HL-60/S4 treated with retinoic acid at 250 ng/mL for 4 days and 3 days (cell line): ENCODE results near the gene FAM131C.
"Not testable (repeated sequence)": the region's sequence is repeated elsewhere in the genome, so short reads cannot be mapped to it uniquely, and the experiment has no call there.

Source experiments
- in situ Hi-C: fragments of 300-500 bp; cut with MboI; formaldehyde crosslinking; loops from 2 replicates; pipeline ENCODE4 v1.7.0; 2022; ENCODE audit warnings: low sequenced_read_pairs

The FAM131C gene

DNA sequence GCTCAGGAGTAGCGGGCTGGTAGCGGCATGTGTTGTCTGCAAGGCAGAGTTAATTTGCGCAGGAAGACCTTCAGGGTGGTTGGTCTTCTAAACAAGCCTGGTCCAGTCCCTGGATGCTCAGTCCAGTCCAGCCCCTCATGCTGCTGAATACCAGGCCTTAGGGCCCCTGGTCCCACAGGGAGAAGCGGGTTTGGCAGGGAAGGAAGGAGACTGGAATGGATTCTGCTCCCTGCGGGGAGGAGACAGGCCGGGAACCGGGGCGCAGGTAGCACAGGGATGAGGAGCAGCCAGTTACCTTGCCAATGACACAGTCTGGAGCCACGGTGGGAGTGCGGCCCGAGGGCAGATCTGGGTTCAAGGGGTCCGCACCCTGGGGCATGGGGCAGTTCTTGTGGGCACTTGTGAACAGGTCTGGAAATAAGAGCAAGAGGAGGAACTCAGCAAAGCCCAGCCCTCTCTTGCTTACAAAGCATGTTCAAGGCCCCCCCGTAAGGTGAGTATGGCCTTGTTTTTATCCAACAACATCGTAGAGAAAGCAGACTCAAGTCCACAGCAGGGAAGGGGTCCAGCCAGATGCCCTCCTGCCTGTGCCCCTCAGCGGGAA, 10.1 kb downstream of the FAM131C start:
- in situ Hi-C loops, result no loop called here

DNA sequence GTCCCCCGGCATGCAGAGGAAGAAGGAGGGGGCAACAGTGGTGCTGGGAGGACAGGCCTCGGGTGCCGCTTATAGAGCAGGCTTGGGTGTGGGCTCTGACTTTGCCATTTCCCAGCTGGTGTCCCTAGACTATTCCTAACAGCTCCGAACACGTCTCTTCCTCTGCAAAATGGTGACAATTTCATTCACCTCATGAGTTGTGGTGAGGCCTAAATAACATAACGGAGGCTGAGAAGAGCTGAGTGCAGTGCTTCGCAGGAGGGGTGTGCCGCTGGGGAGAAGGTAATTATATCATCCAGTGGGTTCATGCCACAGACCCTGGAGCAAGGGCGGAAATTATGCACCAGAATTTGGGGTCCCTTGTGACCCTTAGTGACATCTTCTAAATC, 10.8 kb downstream of the FAM131C start:
- in situ Hi-C loops, result not testable (repeated sequence)

DNA sequence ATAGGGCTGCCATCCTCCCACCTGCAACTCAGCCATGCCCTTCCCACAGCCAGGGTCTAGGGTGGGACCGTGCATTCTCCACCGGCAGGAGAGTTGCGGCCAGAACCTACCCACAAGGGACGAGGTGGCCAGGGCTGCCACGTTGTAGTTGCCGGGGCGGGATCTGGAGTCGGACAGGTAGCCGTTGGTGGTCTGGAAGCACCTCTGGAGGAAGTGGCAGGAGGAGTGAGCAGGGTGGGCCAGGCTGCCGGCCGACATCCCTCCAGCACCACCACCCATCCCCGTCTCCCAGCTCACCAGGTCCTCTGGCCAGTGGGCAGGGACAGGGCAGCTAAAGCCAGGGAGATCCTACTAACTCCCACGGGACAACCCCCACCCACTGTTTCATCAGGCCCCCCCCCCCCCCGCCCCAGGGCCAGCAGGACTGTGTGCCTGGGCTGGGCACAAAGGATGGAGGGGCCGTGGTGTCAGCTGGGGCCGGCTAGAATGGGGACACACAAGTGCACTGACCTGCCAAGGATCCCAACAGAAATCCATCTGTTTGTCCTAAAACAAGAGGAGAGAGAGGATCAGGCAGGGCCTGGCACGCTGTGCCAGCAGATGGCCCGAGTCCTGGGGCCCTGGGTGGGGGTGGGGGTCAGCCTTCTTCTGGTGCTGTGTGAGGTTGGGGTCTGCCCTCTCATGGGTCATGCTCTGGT, 11.3 kb downstream of the FAM131C start:
- in situ Hi-C loops, result not testable (repeated sequence)

DNA sequence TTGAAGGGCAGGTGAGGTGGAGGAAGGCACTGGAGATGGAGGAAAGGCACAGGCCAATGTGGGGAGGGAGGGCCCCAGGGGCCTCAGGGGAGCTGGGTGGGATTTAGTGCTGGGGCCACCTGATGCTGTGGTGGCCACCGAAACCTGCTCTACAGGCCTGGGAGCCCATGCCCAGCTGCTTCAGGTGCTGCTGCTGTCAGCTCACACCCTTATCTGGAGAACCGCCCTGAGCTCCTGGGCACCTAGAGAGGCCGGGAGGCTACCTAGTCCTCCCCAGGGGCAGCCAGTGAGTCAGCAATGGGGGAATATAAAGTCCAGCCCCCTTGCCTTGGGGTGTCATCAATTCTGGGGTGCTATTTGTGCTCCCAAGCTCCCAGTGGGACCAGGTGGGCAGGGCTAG, 12.2 kb downstream of the FAM131C start:
- in situ Hi-C loops, result no loop called here

DNA sequence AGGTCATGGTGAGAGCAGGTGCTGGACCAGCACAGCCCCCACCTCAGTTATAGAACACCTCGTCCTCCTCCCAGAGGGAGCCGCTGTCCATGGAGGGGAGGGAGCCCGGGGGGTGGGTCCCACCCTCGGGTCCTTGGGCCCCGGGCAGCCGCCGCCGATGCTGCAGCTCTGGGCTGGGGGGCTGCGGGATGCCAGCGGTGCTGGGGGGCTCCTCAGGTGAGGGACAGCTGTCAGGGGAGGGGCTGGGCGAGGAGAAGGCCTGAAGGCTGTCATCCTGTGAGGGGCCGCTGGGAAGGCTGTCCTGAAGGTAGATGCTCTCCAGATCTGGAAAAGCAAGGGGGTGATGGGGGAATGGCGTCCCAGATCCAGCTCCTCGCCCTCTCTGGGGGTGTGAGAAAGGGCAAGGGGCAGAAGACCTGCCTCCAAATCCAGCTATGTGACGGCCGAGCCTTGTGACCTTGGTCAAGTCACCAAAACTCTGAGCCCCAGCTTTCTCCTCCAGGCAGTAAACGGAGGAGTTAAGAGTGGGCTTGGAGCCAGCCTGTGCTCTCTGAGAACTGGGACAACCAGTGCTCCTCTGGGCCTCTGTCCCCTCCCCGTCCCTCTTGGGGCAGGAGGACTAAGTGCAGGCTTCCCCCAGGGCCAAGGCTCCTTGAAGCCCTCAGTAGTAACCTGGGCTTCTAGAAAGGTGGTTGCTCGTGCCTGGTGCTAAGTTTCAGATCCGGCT, 14.9 kb downstream of the FAM131C start:
- in situ Hi-C loops, result not testable (repeated sequence)

DNA sequence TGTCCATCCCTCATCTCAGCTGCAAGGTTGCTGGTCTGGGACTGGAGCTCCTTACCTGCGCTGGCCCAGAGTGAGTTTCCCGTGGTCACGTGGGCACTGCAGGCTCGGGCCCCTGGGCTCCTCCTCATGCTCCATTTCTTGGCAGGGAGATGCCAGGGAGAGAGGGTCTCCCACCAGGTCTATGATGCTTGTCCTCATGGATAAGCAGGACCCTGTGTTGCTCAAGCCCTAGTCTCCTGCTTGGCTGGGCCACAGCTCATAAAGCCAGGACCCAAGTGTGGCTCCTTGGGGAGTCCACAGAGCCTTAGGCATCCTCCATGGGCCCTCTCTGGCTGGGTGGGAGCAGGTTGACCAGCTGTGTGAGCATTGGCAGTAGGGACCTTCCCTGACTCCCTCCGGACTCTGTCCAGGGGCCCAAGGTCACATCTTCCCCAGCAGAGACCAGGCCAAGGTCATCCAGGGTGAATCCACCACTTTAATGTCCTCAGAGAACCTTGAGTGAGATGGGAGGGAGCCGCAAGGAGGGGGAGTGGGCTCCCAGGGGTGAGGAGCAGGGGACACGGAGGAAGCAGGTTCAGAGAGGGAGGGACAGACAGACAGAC, 16.0 kb downstream of the FAM131C start:
- in situ Hi-C loops, result not testable (repeated sequence)

DNA sequence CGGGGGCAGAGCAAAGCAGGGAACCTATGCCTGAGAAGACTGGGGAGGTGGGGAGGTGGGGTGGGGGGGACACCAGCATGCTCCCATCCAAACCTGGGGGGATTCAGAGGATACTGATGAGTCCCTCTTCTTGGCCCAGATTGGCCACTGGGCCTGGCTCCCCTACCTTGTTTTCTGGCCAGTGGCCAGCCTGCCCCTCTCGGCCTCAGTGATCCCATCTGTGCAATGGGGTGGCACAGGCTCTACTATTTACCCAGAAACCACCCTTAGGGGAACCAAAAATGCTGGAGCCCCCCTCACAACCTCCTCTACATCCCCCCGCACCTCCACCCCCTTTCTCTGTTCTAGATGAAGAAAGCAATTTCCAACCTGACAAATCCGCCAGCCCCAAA, 16.9 kb downstream of the FAM131C start:
- in situ Hi-C loops, result not testable (repeated sequence)

DNA sequence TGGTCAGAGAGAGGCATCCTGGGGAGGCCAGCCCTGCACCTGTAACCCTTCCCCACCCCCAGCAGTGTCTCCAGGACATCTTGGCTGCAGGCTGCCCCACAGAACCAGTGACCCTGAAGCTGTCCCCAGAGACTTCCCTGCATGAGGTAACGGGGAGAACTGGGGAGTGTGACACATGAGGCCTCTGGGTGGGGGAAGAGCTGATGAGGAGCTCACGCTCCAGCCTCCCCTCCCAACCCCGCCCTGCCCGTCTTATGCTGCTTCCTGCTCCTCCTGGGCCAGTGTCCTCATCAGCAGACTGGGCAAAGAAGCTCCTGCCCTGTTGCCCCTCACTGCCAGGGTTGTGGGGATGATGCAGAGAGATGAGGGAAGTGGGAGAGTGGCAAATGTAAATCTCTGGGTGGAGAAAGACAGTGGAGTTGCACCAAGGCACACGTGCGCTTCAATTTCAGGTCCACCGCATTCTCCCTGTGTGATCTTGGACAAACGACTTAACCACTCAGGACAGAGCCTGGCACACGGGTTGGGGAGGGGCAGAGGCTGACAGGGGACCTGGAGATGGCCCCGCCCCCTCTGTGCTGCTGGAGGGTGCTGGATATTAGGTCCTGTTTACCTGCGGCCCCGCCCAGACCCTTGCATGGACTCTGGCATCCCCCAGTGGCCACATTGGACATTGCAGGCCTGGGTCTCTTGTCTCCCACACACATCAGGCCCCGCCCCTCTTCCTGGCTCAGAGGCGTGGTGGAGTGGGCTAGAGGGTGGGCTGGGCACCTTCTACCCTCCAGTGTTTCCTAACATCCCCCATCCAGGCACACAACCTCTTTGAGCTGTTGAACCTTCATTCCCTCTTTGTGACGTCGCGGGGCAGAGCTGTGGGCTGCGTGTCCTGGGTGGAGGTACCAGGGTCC, 17.6 kb downstream of the FAM131C start:
- in situ Hi-C loops, result no loop called here

DNA sequence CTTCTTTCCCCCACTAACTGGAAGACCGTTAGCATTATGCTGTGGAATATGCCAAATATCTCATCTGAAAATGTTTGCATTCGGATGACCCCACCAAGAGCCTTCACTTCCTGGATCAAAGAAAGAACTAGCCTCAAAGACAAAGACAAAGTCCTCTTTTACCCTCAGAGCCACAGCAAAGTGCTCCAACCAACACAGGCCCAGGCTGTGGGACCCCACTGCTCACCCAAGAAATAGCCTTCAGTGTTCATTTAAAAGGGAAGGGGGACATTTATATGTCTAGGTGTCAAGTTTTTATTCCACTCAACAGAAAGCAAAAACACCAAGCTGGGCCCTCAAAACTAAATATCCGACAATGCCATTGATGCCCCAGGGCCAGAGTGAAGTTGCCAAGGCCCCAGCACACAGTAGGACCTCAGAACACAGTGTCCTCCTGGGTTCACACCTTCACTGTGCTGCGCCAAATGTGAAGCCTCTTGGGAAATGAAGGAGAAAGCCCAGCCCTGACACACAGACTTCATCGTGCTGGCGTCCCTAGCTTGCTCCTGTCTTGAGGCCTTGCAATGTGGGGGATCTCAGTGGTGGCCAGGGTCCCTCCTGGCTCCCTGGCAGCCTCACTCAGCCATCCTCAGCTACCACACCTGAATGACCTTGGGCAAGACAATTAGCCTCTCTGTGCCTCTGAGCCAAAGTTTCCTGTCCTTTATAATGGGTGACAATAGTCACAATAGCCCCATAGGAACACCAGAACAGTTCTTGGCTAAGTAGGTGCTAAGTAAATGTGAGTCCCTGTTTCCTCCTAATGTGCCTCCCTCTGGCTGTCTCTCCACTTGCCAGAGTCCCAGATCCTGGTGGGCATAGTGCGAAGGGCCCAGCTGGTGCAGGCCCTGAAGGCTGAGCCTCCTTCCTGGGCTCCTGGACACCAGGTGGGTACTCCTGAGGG, 18.6 kb downstream of the FAM131C start:
- in situ Hi-C loops, result no loop called here

DNA sequence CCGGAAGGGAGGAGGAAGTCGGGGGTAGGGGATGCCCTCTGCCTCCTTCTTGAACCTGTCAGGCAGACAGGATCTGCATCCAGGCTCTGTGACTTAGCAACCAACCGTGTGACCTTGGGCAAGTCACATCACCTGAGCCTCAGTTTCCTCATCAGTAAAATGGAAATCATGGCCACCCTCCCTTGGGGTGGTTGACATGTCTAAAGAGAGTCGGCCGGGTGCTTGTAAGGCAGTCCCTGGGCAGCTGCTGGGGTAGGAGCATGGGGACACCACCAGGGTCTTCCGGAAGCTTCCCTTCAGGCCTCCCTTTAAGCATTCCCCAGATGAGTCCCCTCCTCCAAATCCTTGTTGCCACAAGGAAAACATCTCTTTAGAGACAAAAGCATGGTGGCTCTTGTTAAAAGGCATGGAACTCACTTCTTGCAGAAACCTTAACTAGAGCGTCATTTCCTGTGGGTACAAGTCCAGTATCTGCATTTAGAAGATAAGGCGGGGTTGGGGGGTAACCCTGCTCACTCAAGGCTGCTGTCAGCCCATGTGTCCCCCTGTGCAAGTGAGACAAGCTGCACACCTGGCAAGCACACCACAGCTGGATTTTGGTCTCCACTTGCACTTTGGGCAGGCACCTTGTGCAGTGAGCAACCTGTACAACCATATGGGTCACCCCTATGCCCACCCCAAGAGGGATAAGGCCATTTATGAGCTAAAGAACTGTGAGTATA, 19.5 kb downstream of the FAM131C start:
- in situ Hi-C loops, result no loop called here

DNA sequence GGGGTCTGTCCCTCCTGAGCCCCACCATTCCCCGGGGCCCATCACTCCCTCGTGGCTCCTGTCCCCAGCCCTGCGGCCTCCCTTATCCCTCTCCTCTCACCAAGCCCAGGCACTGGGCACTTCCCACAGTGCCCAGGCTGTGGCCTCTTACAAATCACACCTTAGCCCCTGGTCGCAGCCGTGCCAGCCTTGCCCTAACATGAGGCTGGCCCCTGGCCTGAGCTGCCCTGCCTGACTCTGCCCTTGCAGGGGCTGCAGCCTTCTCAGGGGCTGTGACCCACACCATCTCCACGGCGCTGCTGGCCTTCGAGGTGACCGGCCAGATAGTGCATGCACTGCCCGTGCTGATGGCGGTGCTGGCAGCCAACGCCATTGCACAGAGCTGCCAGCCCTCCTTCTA, 21.5 kb downstream of the FAM131C start:
- in situ Hi-C loops, result not testable (repeated sequence)

DNA sequence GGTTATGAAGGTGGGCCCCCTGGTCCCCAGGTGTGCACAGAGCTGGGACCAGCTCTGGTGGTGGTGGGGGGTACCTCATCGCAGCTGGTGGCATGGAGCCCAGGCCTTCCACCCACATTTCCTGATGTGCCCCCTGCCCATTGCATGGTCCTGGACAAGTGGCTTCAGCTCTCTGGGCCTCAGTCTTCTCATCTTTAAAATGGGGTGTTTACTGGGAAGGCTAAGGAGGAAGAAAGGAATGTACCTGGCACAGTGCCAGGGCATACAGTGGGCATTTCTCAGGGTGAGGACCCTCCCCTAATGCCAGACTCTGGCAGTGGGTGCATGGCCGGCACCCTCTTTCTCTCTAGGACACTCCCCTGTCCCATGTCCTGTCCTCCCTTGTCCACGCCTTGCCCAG, 22.4 kb downstream of the FAM131C start:
- in situ Hi-C loops, result no loop called here

DNA sequence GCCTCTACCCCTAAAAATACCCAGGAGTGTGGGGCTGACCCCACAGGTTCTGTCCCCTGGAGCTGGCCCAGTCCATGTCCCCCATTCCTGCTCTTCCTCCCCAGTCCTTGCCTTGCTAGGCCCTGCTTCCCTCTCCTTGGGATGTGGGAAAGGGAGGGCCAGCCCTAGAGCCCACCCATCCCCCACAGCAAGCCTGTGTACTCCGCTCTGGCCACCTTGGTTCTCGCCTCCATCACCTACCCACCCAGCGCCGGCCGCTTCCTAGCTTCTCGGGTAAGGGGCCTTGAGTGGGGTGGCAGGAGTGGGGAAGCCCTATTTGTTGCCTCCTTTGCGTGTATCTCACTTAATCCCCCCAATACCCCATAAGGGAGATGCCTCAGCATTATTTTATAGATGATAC, 23.1 kb downstream of the FAM131C start:
- in situ Hi-C loops, result no loop called here

DNA sequence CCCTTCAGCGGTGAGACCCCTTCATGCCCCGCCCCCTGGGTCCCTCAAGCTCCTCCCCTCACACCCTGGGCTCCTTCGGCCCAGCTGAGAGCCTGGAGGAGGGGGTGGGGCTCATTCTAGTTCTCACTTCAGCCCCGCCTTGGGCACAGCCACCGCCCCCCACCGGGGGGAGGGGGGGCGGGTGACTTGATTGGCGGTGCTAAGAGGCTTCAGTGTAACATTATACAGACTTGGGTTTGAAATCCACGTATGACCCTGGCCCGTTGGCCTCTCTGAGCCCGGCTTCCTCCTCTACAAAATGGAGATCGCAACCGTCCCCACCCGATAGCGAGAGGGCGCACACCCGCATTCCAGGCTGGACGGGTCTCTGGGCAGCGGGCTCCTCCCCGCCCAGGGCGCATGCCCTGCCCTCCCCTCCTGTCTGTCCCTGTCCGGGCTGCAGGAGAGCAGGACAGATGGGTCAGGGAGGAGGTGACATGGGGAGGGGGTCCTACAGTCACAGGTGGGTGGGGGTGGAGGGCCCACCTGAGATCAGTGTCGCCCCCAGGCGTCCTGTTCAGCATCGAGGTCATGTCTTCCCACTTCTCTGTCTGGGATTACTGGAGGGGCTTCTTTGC, 24.8 kb downstream of the FAM131C start:
- in situ Hi-C loops, result no loop called here

DNA sequence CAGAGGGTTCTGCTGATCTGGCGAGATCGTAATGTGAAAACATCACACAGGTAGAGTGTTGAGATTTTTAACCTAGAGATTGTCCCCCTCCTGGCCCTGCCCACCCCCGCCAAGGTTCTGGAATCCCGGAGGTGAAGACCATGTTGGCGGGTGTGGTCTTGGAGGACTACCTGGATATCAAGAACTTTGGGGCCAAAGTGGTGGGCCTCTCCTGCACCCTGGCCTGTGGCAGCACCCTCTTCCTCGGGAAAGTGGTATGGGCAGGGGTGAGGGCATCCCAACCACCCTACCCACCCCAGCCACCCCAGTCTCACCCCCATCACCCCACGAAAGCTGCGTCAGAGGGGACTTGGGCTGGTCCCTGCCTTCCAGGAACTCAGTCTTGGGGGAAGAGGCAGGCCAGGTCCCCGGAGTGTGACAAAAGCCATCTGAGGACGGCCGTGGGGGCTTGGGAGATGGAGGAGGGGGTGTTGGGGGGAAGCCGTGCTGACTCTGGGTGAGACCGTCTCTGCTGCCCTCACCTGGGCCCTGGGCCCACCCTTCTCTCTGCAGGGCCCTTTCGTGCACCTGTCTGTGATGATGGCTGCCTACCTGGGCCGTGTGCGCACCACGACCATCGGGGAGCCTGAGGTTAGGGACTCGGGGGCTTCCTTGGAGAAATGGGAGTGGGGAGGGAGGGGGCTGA, 25.5 kb downstream of the FAM131C start:
- in situ Hi-C loops, result no loop called here

DNA sequence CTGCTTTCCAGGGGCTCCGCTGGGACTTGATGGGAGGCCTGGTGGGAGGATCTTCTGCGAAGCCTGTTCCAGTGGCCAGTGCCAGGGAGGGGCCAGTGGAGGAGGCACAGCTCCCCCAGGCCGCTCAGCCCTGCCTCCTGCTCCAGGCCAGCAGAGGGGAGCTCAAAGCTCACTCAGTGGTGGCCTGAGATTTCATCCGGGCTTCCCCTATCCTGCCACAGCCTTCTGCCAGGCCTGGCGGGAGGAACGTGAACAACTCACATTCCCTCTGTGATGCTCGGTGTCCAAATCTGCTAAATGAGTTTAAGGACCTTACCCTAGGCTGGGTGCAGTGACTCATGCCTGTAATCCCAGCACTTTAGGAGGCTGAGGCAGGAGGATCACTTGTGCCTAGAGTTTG, 26.6 kb downstream of the FAM131C start:
- in situ Hi-C loops, result no loop called here

DNA sequence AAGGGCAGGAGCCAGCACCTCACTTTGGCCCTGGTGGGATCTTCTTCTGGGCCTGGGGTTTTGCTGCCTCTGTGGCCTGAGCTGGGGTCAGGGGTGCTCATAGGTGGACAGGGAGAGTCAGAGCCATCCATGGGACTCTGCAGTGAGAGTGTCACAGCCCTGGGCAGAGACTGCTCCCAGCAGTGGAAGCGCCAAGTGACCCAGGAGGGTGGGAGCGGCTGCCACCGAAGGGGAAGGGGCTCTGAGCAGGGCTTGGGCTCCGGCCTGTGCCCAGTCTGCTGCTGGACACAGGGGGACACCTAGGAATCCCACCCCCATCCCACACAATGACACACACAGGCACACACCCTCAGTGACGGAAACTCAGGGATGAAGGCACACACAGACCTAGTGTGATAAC, 29.5 kb downstream of the FAM131C start:
- in situ Hi-C loops, result no loop called here

DNA sequence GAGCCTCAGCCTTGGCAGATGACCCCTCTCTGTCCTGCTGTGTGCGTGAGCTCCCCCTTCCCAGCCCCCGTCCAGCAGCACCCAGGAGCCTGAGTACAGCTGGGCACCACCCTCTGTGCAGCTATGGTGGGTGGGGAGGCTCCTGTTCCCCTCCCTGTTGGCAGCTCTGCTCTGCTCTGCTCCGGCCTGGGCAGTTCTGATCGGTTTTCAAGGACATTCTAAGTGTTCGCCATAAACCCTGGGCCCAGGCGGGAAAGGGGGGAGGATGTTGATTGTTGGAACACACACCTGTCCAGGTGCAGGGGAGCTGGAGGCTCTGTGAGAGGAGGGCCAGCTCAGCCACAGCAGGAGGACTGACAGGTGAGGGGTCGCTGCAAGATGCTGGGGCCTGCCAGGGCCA, 29.9 kb downstream of the FAM131C start, which contains the start of gene CLCNKB:
CLCNKB (plus strand) TSS at position 262 of the 400 bp plus-strand sequence. CDS start 711 bp downstream, outside the sequence.
- in situ Hi-C loops, result no loop called here
